OCI-LY1 (cell line): ENCODE data around the gene GJC1.

Source experiments
- H2AFZ ChIP-seq: fragments of 200-600 bp; sonication (generic), shearing (Covaris generic); 2 replicates; pipeline ENCODE4 v1.6.0; 2014; ENCODE audit warnings: antibody characterized with exemption, mild to moderate bottlenecking, low read length
- H3F3A ChIP-seq: fragments of 200-600 bp; sonication (generic), shearing (Covaris generic); 2 replicates; pipeline ENCODE4 v1.6.0; 2014; ENCODE audit warnings: mild to moderate bottlenecking, antibody characterized with exemption, low read length, moderate library complexity; ENCODE audit not compliant: insufficient read depth
- H3K27ac ChIP-seq: fragments of 200-600 bp; sonication (generic); 2 replicates; pipeline ENCODE4 v1.5.1; 2014; ENCODE audit warnings: low read length, mixed run types, mild to moderate bottlenecking, low read depth; ENCODE audit not compliant: poor library complexity, severe bottlenecking
- H3K27me3 ChIP-seq: fragments of 200-600 bp; sonication (generic); 2 replicates; pipeline ENCODE4 v1.6.0; 2014; ENCODE audit warnings: antibody characterized with exemption, mild to moderate bottlenecking, low read length, moderate library complexity; ENCODE audit not compliant: insufficient read depth
- H3K36me3 ChIP-seq: fragments of 200-600 bp; sonication (generic); 2 replicates; pipeline ENCODE4 v1.6.1; 2014; ENCODE audit warnings: mild to moderate bottlenecking, antibody characterized with exemption, low read length, moderate library complexity, mixed read lengths; ENCODE audit not compliant: insufficient read depth
- H3K4me1 ChIP-seq: fragments of 200-600 bp; sonication (generic); 2 replicates; pipeline ENCODE4 v1.5.1; 2014; ENCODE audit warnings: mild to moderate bottlenecking, low read length, moderate library complexity; ENCODE audit not compliant: insufficient read depth, severe bottlenecking
- H3K4me2 ChIP-seq: fragments of 200-600 bp; sonication (generic), shearing (Covaris generic); 2 replicates; pipeline ENCODE4 v1.6.1; 2014; ENCODE audit warnings: low read length
- H3K4me3 ChIP-seq: fragments of 200-600 bp; sonication (generic); 2 replicates; pipeline ENCODE4 v1.5.1; 2014; ENCODE audit warnings: low read length, low read depth, mild to moderate bottlenecking, mixed read lengths; ENCODE audit not compliant: poor library complexity, severe bottlenecking
- H3K79me2 ChIP-seq: fragments of 200-600 bp; shearing (Covaris generic); 2 replicates; pipeline ENCODE4 v1.6.1; 2016; ENCODE audit warnings: mixed run types, low read length, mixed read lengths; ENCODE audit not compliant: insufficient read depth
- H3K9ac ChIP-seq: fragments of 200-600 bp; sonication (generic), shearing (Covaris generic); 2 replicates; pipeline ENCODE4 v1.6.1; 2014; ENCODE audit warnings: mild to moderate bottlenecking, low read length, mixed read lengths
- H3K9me2 ChIP-seq: fragments of 200-600 bp; sonication (generic), shearing (Covaris generic); 2 replicates; pipeline ENCODE4 v1.6.1; 2014; ENCODE audit warnings: low read depth, mild to moderate bottlenecking, low read length, mixed read lengths
- H3K9me3 ChIP-seq: fragments of 200-600 bp; shearing (Covaris generic); 2 replicates; pipeline ENCODE4 v1.6.1; 2014; ENCODE audit warnings: low read length, mixed read lengths
- H4K20me1 ChIP-seq: fragments of 200-600 bp; sonication (generic), shearing (Covaris generic); 2 replicates; pipeline ENCODE4 v1.6.0; 2016; ENCODE audit warnings: mild to moderate bottlenecking, low read length; ENCODE audit not compliant: insufficient read depth
- CTCF ChIP-seq: fragments of 200-600 bp; sonication (generic), shearing (Covaris generic); IDR thresholded peaks from 2 replicates; pipeline ENCODE4 v1.5.1; 2017; ENCODE audit warnings: mild to moderate bottlenecking, antibody characterized with exemption, low read length, moderate library complexity, mixed read lengths
- EZH2 ChIP-seq: fragments of 200-600 bp; sonication (generic), shearing (Covaris generic); IDR thresholded peaks from 2 replicates; pipeline ENCODE4 v1.8.0; 2017; ENCODE audit warnings: borderline replicate concordance, mixed run types, mild to moderate bottlenecking, antibody characterized with exemption, low read length, moderate library complexity, mixed read lengths

GJC1 gene

GRCh38 chr17:44754276-44754675 is 75.8 kb downstream of the GJC1 start:
- TF ChIP-seq EZH2 (no peak), CTCF (no peak)
- Histone ChIP-seq H3K9me2 (no peaks in the 10 kb centered on the region), H3F3A (no peaks in the 10 kb centered on the region), H4K20me1 (no peaks in the 10 kb centered on the region), H3K27me3 (0 out of 2 replicates have a peak, but pooled peaks cover 6% of the 10 kb centered on the region), H2AFZ (no peak overlapping the region), H3K4me2 (no peak overlapping the region), H3K36me3 (peaks cover 10% of the 10 kb centered on the region; the same call in 1 of the 2 replicates), H3K27ac (no peak overlapping the region), H3K4me1 (peaks cover 1% of the 10 kb centered on the region), H3K79me2 (no peaks in the 10 kb centered on the region), H3K9me3 (no peaks in the 10 kb centered on the region), H3K4me3 (no peak overlapping the region), H3K9ac (no peak overlapping the region)

GRCh38 chr17:44752953-44753861 is 76.9 kb downstream of the GJC1 start:
- Histone ChIP-seq H3K4me2 (no peak overlapping the region), H3K9me3 (no peaks in the 10 kb centered on the region), H3F3A (no peaks in the 10 kb centered on the region), H3K79me2 (no peaks in the 10 kb centered on the region), H4K20me1 (no peaks in the 10 kb centered on the region), H3K36me3 (peaks cover 17% of the 10 kb centered on the region; the same call in 1 of the 2 replicates), H3K27ac (no peak overlapping the region), H3K4me1 (no peaks in the 10 kb centered on the region), H2AFZ (no peak overlapping the region), H3K9me2 (no peaks in the 10 kb centered on the region), H3K27me3 (0 out of 2 replicates have a peak, but pooled peaks cover 6% of the 10 kb centered on the region), H3K4me3 (no peak overlapping the region), H3K9ac (no peak overlapping the region)
- no peak for TF ChIP-seq EZH2
- TF ChIP-seq CTCF, result no peak

- H3K4me2 ChIP-seq, result no peak overlapping the region
- peaks cover 25% of the 10 kb centered on the region for H3K36me3 ChIP-seq
- H3K4me3 ChIP-seq, result no peak overlapping the region
- no peaks in the 10 kb centered on the region for H3K9me2 ChIP-seq
- TF ChIP-seq EZH2 (no peak), CTCF (no peak)
- H3K79me2 ChIP-seq, result no peaks in the 10 kb centered on the region
- H3K27ac ChIP-seq, result no peak overlapping the region
- no peaks in the 10 kb centered on the region for H3K4me1 ChIP-seq
- no peaks in the 10 kb centered on the region for H3K9me3 ChIP-seq
- no peaks in the 10 kb centered on the region for H3K27me3 ChIP-seq
- no peaks in the 10 kb centered on the region for H4K20me1 ChIP-seq
- no peaks in the 10 kb centered on the region for H3F3A ChIP-seq
- H2AFZ ChIP-seq, result no peak overlapping the region
- no peak overlapping the region for H3K9ac ChIP-seq
Measured at GRCh38 chr17:44751806-44752205, 78.3 kb downstream of the GJC1 start.
